Measurements from ENCODE around the gene HSPA5.

GRCh38 chr9:125238915-125239446 lies 2.2 kb downstream of the HSPA5 start:
- no peak for TF ChIP-seq CTCF (conservative IDR thresholded peaks at IDR 0.05; ENCODE audit: low read length)
- no peak for TF ChIP-seq EZH2phosphoT487 (IDR thresholded peaks at IDR 0.05; ENCODE audit: borderline replicate concordance)
